ENCODE measurements around the gene ITGB4.
A peak's percentile ranks its signal among the peaks of the same experiment; 100 is the strongest.
"Not testable (repeated sequence)": the region's sequence is repeated elsewhere in the genome, so short reads cannot be mapped to it uniquely, and the experiment has no call there.

Gene ITGB4

GRCh38 chr17:75773121-75773807 is 52.0 kb downstream of the ITGB4 start:
- DNase-seq = no peak

- no peak for DNase-seq
These were observed 52.7 kb downstream of the ITGB4 start for GRCh38 chr17:75773808-75774470.

- DNase-seq = no peak
These were observed 53.3 kb downstream of the ITGB4 start for GRCh38 chr17:75774471-75774990.

- no peak for DNase-seq
These were observed 53.9 kb downstream of the ITGB4 start for GRCh38 chr17:75774991-75775668.

GRCh38 chr17:75776386-75777295 is 55.4 kb downstream of the ITGB4 start:
- no peak for DNase-seq

- DNase-seq = peak in 1 of 2 donors; percentile 2
These were observed 56.1 kb downstream of the ITGB4 start for GRCh38 chr17:75777296-75777922.

- DNase-seq = not testable (repeated sequence)
These were observed 57.0 kb downstream of the ITGB4 start for GRCh38 chr17:75778066-75778860.

- DNase-seq = no peak
These were observed 57.6 kb downstream of the ITGB4 start for GRCh38 chr17:75778861-75779249.

GRCh38 chr17:75779250-75779986 is 58.2 kb downstream of the ITGB4 start:
- peak; percentile 94 to 99 for DNase-seq

- DNase-seq = peak in 1 of 2 donors; percentile 23
These were observed 59.0 kb downstream of the ITGB4 start for GRCh38 chr17:75779987-75780889.

- DNase-seq = peak in 1 of 2 donors; percentile 65
These were observed 62.0 kb downstream of the ITGB4 start for GRCh38 chr17:75783069-75783783.

GRCh38 chr17:75783803-75784472 is 62.7 kb downstream of the ITGB4 start:
- DNase-seq = no peak

GRCh38 chr17:75784473-75785015 is 63.3 kb downstream of the ITGB4 start, which contains the start of gene UNK:
Gene UNK, plus strand, starts transcription at chr17:75784806. Its CDS starts 75 bp downstream, at chr17:75784881.
- DNase-seq = peak; percentile 98

- peak; percentile 82 to 92 for DNase-seq
These were observed 64.0 kb downstream of the ITGB4 start for GRCh38 chr17:75785016-75785890.

GRCh38 chr17:75791254-75791653 is 70.0 kb downstream of the ITGB4 start:
- DNase-seq = no peak

GRCh38 chr17:75793460-75793859 is 72.2 kb downstream of the ITGB4 start:
- DNase-seq = no peak

All from hippocampal formation (tissue), 2 donors.